ENCODE results near the gene LTBP1.

Gene LTBP1

GRCh38 chr2:33011941-33012340 lies 65.2 kb downstream of the LTBP1 start:
- DNase-seq (ENCODE audit: low read depth, low spot score): no peak

GRCh38 chr2:33013684-33014110 lies 66.9 kb downstream of the LTBP1 start:
- no peak for DNase-seq (ENCODE audit: low read depth, low spot score)

- no peak for DNase-seq (ENCODE audit: low read depth, low spot score)
These were observed 67.5 kb downstream of the LTBP1 start for GRCh38 chr2:33014268-33014667.

- DNase-seq (ENCODE audit: low read depth, low spot score): no peak
These were observed 68.8 kb downstream of the LTBP1 start for GRCh38 chr2:33015421-33016142.

- no peak for DNase-seq (ENCODE audit: low read depth, low spot score)
These were observed 71.5 kb downstream of the LTBP1 start for GRCh38 chr2:33018271-33018670.

GRCh38 chr2:33019796-33020195 lies 73.0 kb downstream of the LTBP1 start:
- no peak for DNase-seq (ENCODE audit: low read depth, low spot score)

GRCh38 chr2:33020883-33021282 lies 74.1 kb downstream of the LTBP1 start:
- no peak for DNase-seq (ENCODE audit: low read depth, low spot score)

GRCh38 chr2:33021542-33022227 lies 74.9 kb downstream of the LTBP1 start:
- DNase-seq (ENCODE audit: low read depth, low spot score): no peak

- DNase-seq (ENCODE audit: low read depth, low spot score): no peak
These were observed 75.7 kb downstream of the LTBP1 start for GRCh38 chr2:33022395-33022985.

- DNase-seq (ENCODE audit: low read depth, low spot score): no peak
These were observed 76.4 kb downstream of the LTBP1 start for GRCh38 chr2:33022989-33023727.

- no peak for DNase-seq (ENCODE audit: low read depth, low spot score)
These were observed 77.2 kb downstream of the LTBP1 start for GRCh38 chr2:33023728-33024500.

GRCh38 chr2:33024758-33025157 lies 78.0 kb downstream of the LTBP1 start:
- DNase-seq (ENCODE audit: low read depth, low spot score): no peak

- no peak for DNase-seq (ENCODE audit: low read depth, low spot score)
These were observed 82.7 kb downstream of the LTBP1 start for GRCh38 chr2:33029459-33029858.

GRCh38 chr2:33029926-33030325 lies 83.2 kb downstream of the LTBP1 start:
- no peak for DNase-seq (ENCODE audit: low read depth, low spot score)

- DNase-seq (ENCODE audit: low read depth, low spot score): no peak
These were observed 83.6 kb downstream of the LTBP1 start for GRCh38 chr2:33030326-33030725.

- DNase-seq (ENCODE audit: low read depth, low spot score): no peak
These were observed 85.5 kb downstream of the LTBP1 start for GRCh38 chr2:33032245-33032644.

GRCh38 chr2:33033606-33034081 lies 86.9 kb downstream of the LTBP1 start:
- no peak for DNase-seq (ENCODE audit: low read depth, low spot score)

GRCh38 chr2:33034784-33035183 lies 88.0 kb downstream of the LTBP1 start:
- DNase-seq (ENCODE audit: low read depth, low spot score): no peak

GRCh38 chr2:33038230-33038629 lies 91.5 kb downstream of the LTBP1 start:
- no peak for DNase-seq (ENCODE audit: low read depth, low spot score)

- no peak for DNase-seq (ENCODE audit: low read depth, low spot score)
These were observed 92.0 kb downstream of the LTBP1 start for GRCh38 chr2:33038799-33039198.

- DNase-seq (ENCODE audit: low read depth, low spot score): no peak
These were observed 93.8 kb downstream of the LTBP1 start for GRCh38 chr2:33040541-33040940.
